PFSK-1 (cell line): Measurements from ENCODE around the gene LYPD6.

ENCODE experiments used
- FOXP2 ChIP-seq: optimal IDR thresholded peaks from 2 replicates; pipeline ENCODE3; 2011; ENCODE audit warnings: borderline replicate concordance, control low read depth, inconsistent platforms; ENCODE audit not compliant: insufficient read depth; ENCODE audit errors: extremely low read length, extremely low read depth
- POLR2AphosphoS5 ChIP-seq: IDR thresholded peaks from 2 replicates; pipeline ENCODE4 v1.6.1; 2012; ENCODE audit warnings: low read depth, mild to moderate bottlenecking, control low read depth, low read length, moderate library complexity
- REST ChIP-seq, 2 experiments: IDR thresholded peaks; 2 replicates each; pipeline versions ENCODE4 v1.6.1 to v1.8.0; 2011 to 2012; ENCODE audit warnings: low read depth in 2 of 2, low read length in 2 of 2, control low read depth in 1 of 2, inconsistent platforms in 1 of 2, mild to moderate bottlenecking in 1 of 2, moderate library complexity in 1 of 2; ENCODE audit not compliant: insufficient read depth in 1 of 2
- SIN3A ChIP-seq: IDR thresholded peaks from 2 replicates; pipeline ENCODE4 v1.6.1; 2012; ENCODE audit warnings: mild to moderate bottlenecking, low read length, moderate library complexity, borderline replicate concordance; ENCODE audit not compliant: insufficient read depth
- TAF1 ChIP-seq: IDR thresholded peaks from 2 replicates; pipeline ENCODE4 v1.6.1; 2012; ENCODE audit warnings: low read length, control low read depth, borderline replicate concordance; ENCODE audit not compliant: insufficient read depth

LYPD6 gene

GRCh38 chr2:149333636-149334035 lies 3.2 kb downstream of the LYPD6 start:
- TF ChIP-seq POLR2AphosphoS5 (no peak), REST (IDR thresholded peaks at IDR 0.05; ENCODE audit: insufficient read depth in 1 of 2, low read depth in 2 of 2, low read length in 2 of 2) (no peak), TAF1 (no peak), SIN3A (no peak), FOXP2 (no peak)

GRCh38 chr2:149334156-149334555 lies 3.8 kb downstream of the LYPD6 start:
- TF ChIP-seq REST (IDR thresholded peaks at IDR 0.05; ENCODE audit: insufficient read depth in 1 of 2, low read depth in 2 of 2, low read length in 2 of 2) (no peak), FOXP2 (no peak), POLR2AphosphoS5 (no peak), TAF1 (no peak), SIN3A (no peak)

GRCh38 chr2:149339324-149339723 lies 8.9 kb downstream of the LYPD6 start:
- no peak for TF ChIP-seq SIN3A
- TF ChIP-seq FOXP2: no peak

GRCh38 chr2:149342509-149342908 lies 12.1 kb downstream of the LYPD6 start:
- no peak for TF ChIP-seq FOXP2

- TF ChIP-seq TAF1: no peak
These were observed 13.7 kb downstream of the LYPD6 start for GRCh38 chr2:149344105-149344504.

GRCh38 chr2:149346272-149346671 lies 15.9 kb downstream of the LYPD6 start:
- TF ChIP-seq POLR2AphosphoS5: no peak
- TF ChIP-seq TAF1: no peak

- TF ChIP-seq TAF1 (no peak), FOXP2 (no peak), SIN3A (no peak), REST (IDR thresholded peaks at IDR 0.05; ENCODE audit: insufficient read depth in 1 of 2, low read depth in 2 of 2, low read length in 2 of 2) (no peak), POLR2AphosphoS5 (no peak)
These were observed 17.9 kb downstream of the LYPD6 start for GRCh38 chr2:149348291-149348690.

- TF ChIP-seq FOXP2 (no peak), REST (IDR thresholded peaks at IDR 0.05; ENCODE audit: insufficient read depth in 1 of 2, low read depth in 2 of 2, low read length in 2 of 2) (no peak), POLR2AphosphoS5 (no peak), SIN3A (no peak), TAF1 (no peak)
These were observed 23.0 kb downstream of the LYPD6 start for GRCh38 chr2:149353421-149353820.
